Measurements from ENCODE around the gene ZNF804A. TPM values are rescaled to one million over a fixed set of nuclear protein-coding genes. Genes with fewer than 3 reads are reported as not detected.

ZNF804A gene
- total and polyA plus RNA-seq, 2 of the 8 experiments (the other 6 are each of a cell fraction or from before 2014, with no cell fraction given): 0.02 TPM; not detected in 1

DNA sequence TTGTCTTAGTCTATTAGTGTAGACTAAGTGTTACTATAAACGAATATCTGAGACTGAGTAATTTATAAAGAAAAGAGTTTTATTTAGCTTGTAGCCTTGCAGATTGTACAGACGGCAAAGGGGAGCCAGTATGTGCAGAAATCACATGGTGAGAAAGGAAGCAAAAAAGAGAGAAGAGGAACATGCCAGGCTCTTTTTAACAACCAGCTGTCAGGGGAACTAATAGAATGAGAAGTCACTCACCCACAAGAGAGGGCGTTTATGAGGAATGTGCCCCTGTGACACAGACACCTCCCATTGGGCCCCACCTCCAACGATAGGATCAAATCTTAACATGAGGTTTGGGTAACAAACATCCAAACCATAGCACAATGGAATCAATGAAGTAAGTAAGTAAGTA is 20.6 kb upstream of the ZNF804A start:
- FAIRE-seq: no peak
- TF ChIP-seq ASH2L (IDR thresholded peaks at IDR 0.05; ENCODE audit: low read length) (no peak), ATF3 (IDR thresholded peaks at IDR 0.05; ENCODE audit: insufficient read depth, low read depth, low read length) (no peak), SAP30 (IDR thresholded peaks at IDR 0.05; ENCODE audit: insufficient read depth, insufficient replicate concordance, low read length) (no peak), ZNF274 (IDR thresholded peaks at IDR 0.05; ENCODE audit: borderline replicate concordance, extremely low read depth, low read length) (no peak), SIN3A (conservative IDR thresholded peaks at IDR 0.05 in 1 of 2, IDR thresholded peaks at IDR 0.05 in 1 of 2; ENCODE audit: low read depth in 1 of 2, low read length in 2 of 2) (no peak), EP300 (IDR thresholded peaks at IDR 0.05; ENCODE audit: borderline replicate concordance in 1 of 2, low read depth in 2 of 2, low read length in 2 of 2) (no peak), GTF2F1 (IDR thresholded peaks at IDR 0.05; ENCODE audit: borderline replicate concordance, low read depth, low read length) (no peak), POLR2AphosphoS5 (IDR thresholded peaks at IDR 0.05; ENCODE audit: low read depth, low read length) (no peak), NRF1 (IDR thresholded peaks at IDR 0.05; ENCODE audit: low read depth, low read length) (no peak), CBX5 (IDR thresholded peaks at IDR 0.05; ENCODE audit: low read depth, low read length) (no peak), POLR2A (IDR thresholded peaks at IDR 0.05; ENCODE audit: control extremely low read depth in 1 of 2, low read depth in 2 of 2, low read length in 2 of 2) (no peak), TCF12 (IDR thresholded peaks at IDR 0.05; ENCODE audit: low read depth, low read length) (no peak)
- TF ChIP-seq, protein P1, sequence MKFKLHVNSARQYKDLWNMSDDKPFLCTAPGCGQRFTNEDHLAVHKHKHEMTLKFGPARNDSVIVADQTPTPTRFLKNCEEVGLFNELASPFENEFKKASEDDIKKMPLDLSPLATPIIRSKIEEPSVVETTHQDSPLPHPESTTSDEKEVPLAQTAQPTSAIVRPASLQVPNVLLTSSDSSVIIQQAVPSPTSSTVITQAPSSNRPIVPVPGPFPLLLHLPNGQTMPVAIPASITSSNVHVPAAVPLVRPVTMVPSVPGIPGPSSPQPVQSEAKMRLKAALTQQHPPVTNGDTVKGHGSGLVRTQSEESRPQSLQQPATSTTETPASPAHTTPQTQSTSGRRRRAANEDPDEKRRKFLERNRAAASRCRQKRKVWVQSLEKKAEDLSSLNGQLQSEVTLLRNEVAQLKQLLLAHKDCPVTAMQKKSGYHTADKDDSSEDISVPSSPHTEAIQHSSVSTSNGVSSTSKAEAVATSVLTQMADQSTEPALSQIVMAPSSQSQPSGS (IDR thresholded peaks at IDR 0.05; ENCODE audit: low read length): no peak

More for the DNA sequence above, 20.6 kb upstream of the ZNF804A start:
- no peak overlapping the region for H2AFZ ChIP-seq (ENCODE audit: low read length)
- H4K8ac ChIP-seq (ENCODE audit: extremely low read depth, insufficient read depth, low read length): no peak overlapping the region
- no peak overlapping the region for H4K5ac ChIP-seq (ENCODE audit: insufficient read length, low read depth, low read length)
- no peak overlapping the region for H4K91ac ChIP-seq (replicated peaks; ENCODE audit: insufficient read length, low read length)
- H3K79me1 ChIP-seq (ENCODE audit: low read depth, low read length): no peaks in the 10 kb centered on the region
- H3K79me2 ChIP-seq (ENCODE audit: control insufficient read depth in 1 of 2, insufficient read depth in 2 of 2, low read length in 2 of 2): no peaks in the 10 kb centered on the region
- ChIA-PET POLR2A (ENCODE audit: partially characterized antibody) (no interaction called here), CTCF (ENCODE audit: partially characterized antibody) (no interaction called here)
- H2BK5ac ChIP-seq (ENCODE audit: low read depth, low read length): no peak overlapping the region
- no peak overlapping the region for H3K4me3 ChIP-seq (ENCODE audit: extremely low read depth in 1 of 4, insufficient read depth in 2 of 4, low read depth in 3 of 4, low read length in 4 of 4)
- WGBS, 2 experiments (ENCODE audit: extremely low coverage in 1 of 2, insufficient coverage in 1 of 2, insufficient read length in 1 of 2, insufficient replicate concordance in 2 of 2, low coverage in 1 of 2, low lambda C conversion rate in 2 of 2, missing lambda C conversion rate in 1 of 2): 87% methylated on average over 4 of the region's 4 CpGs; no CpG with 5 or more reads in 1 of the 2 experiments
- no peak overlapping the region for H2BK20ac ChIP-seq (ENCODE audit: low read length)
- H3K4me2 ChIP-seq (ENCODE audit: insufficient read depth in 1 of 2, low read depth in 2 of 2, low read length in 2 of 2): no peak overlapping the region
- no peaks in the 10 kb centered on the region for H3K27me3 ChIP-seq (replicated peaks in 1 of 4; ENCODE audit: control insufficient read depth in 3 of 4, extremely low read depth in 1 of 4, insufficient read depth in 3 of 4, low read length in 3 of 4)
- no peaks in the 10 kb centered on the region for H3K4me1 ChIP-seq (replicated peaks in 1 of 4; ENCODE audit: control insufficient read depth in 3 of 4, insufficient read depth in 4 of 4, low read length in 3 of 4)
- no peak overlapping the region for H3K27ac ChIP-seq (ENCODE audit: low read depth, low read length)
- no peaks in the 10 kb centered on the region for H3K23me2 ChIP-seq (ENCODE audit: low read depth, low read length)
- no peaks in the 10 kb centered on the region for H4K20me1 ChIP-seq (replicated peaks in 1 of 2; ENCODE audit: control insufficient read depth in 1 of 2, insufficient read depth in 2 of 2, low read length in 2 of 2)
- no peaks in the 10 kb centered on the region for H3K9me3 ChIP-seq (ENCODE audit: insufficient read depth in 2 of 2, low read depth in 1 of 2, low read length in 1 of 2)
- no peak overlapping the region for H3K14ac ChIP-seq (ENCODE audit: insufficient read length)
- H2AK5ac ChIP-seq (ENCODE audit: low read depth, low read length): no peak overlapping the region
- no peak overlapping the region for H3K56ac ChIP-seq (replicated peaks; ENCODE audit: insufficient read length, low read depth, low read length)
- H2BK15ac ChIP-seq (ENCODE audit: low read length): no peak overlapping the region
- no peak overlapping the region for H2BK120ac ChIP-seq (replicated peaks; ENCODE audit: low read depth, low read length)
- H3K4ac ChIP-seq (replicated peaks; ENCODE audit: insufficient read length, low read depth, low read length): no peak overlapping the region
- no peak overlapping the region for H2BK12ac ChIP-seq (ENCODE audit: low read depth, low read length)
- DNase-seq (ENCODE audit: low read depth in 1 of 2, low spot score in 2 of 2): no peak
- no peaks in the 10 kb centered on the region for H3K36me3 ChIP-seq (ENCODE audit: control insufficient read depth in 2 of 4, insufficient read depth in 4 of 4, low read length in 3 of 4)
- no peak overlapping the region for H3K18ac ChIP-seq (ENCODE audit: extremely low read depth, low read length)
- H3K9ac ChIP-seq (replicated peaks in 1 of 4; ENCODE audit: extremely low read depth in 1 of 4, low read depth in 3 of 4, low read length in 3 of 4): no peak overlapping the region
- no peak overlapping the region for H3K23ac ChIP-seq (ENCODE audit: insufficient read length)

Measured in H1 (cell line).